HG02938 (cell line): Measurements from ENCODE around the gene BTF3.
"Not testable (repeated sequence)": the region's sequence is repeated elsewhere in the genome, so short reads cannot be mapped to it uniquely, and the experiment has no call there.

Experiments
- ATAC-seq: cut with Tn5 transposase; IDR thresholded peaks from one replicate; pipeline ENCODE4 v1.9.1; 2021; ENCODE audit warnings: mild to moderate bottlenecking, moderate library complexity; ENCODE audit not compliant: unreplicated experiment

Gene BTF3

DNA sequence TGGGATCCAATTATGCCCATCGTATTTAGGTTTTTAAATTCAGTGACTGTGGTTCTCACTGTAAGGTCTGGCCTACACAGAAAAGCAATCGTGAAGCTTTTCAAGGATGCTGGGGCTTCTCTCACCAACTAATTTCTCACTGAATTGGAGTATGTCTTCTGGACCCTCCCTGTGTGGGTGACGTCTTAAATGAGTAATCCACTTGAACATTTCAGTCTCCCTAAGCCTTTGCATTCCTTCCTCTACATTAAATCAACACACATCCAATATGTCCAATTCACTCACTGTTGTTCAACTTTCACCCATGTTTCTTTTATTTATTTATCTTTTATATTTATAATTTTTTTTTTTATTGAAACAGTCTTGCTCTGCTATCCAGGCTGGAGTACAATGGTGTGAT, 12.5 kb upstream of the BTF3 start:
- no peak for ATAC-seq

DNA sequence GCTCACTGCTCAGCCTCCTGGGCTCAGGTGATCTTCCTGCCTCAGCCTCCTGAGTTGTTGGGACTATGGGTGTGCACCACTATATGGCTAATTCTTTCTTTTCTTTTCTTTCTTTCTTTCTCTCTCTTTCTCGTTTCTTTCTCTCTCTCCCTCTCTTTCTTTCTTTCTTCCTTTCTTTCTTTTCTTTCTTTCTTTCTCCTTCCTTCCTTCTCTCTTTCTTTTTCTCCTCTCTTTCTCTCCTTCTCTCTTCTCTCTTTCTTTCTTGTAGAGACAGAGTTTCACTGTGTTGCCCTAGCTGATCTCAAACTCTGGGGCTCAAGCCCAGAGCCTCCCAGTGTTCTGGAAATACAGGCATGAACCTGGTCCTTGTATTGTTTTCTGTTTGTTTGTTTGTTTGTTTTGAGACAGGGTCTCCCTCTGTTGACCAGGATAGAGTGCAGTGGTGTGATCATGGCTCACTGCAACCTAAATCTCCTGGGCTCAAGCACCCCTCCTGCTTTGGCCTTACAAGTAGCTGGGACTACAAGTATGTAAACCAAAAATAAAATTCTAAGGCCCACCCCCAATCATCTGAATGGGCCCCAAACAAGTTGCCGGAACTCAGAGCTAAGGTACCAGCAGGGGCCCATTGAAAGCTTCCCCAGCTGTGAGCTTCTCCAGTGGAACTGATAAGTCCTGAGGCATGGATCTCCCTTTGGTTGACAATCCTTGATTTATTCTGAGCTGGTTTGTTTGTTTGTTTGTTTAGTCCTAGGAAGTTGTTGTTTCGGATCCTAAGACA, 11.9 kb upstream of the BTF3 start:
- no peak for ATAC-seq

DNA sequence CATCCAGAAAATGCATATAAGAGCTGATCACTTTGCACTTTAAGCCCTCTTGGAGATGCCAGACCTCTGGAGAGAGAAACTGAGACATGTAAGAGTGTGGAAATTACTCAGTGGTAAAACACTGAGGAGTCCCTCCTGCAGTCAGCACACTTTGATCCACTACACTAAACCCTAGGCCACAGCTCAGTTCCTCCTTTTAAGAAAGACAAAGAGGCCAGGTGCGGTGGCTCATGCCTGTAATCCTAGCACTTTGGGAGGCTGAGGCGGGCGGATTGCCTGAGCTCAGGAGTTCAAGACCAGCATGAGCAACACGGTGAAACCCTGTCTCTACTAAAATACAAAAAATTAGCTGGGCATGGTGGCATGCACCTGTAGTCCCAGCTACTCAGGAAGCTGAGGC, 11.0 kb upstream of the BTF3 start:
- ATAC-seq = not testable (repeated sequence)

DNA sequence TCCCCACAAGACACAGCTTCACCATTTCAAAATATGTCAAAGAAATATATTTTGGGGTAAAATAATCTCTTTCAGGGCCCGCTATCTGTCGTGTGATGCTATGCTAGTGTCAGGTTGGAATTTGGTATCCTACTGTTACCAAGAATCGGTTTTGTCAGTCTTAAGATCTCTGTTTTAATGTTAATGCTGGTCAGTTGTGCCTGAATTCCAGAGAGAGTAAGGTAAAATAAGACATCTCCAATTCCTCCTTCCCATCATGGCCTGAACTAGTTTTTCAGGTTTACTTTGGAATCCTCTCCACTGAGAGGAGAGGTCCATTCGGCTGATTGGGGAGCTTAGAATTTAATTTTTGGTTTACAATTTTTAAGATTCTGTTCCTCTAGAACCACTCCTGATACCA, 10.4 kb upstream of the BTF3 start:
- no peak for ATAC-seq

DNA sequence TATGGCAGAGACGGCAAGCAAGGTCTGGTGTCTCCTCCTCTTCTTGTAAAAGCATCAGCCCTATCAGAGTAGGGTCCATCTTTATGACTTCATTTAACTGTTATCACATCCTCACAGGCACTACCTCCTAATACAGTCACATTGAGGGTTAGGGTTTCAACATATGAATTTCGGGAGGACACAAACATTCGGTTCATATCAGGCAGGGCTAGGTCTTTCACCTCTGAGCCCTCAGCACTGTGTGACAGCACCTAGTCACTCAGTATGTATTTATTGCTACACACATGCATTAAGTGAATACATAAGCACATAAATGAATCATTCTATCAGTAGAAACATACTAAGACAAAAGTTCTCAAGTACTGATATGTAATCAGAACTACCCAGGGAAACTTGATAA, 9.4 kb upstream of the BTF3 start:
- no peak for ATAC-seq

DNA sequence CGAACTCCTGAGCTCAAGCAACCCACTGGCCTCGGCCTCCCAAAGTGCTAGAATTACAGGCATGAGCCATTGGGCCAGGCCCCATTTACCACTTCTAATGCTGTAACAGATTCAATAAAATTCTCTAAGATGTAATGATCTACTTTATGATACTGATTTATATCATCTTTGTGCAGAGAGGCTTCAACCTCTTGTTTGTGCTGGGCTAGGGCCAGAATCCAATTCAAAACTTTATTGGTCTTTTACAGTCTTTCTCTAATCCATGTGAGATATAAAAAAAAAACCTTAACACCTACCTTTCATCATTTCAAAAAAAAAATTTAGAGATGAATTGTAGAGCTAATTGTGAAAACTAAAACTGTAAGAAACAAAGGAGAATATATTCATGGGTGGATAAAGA, 8.2 kb upstream of the BTF3 start:
- no peak for ATAC-seq

DNA sequence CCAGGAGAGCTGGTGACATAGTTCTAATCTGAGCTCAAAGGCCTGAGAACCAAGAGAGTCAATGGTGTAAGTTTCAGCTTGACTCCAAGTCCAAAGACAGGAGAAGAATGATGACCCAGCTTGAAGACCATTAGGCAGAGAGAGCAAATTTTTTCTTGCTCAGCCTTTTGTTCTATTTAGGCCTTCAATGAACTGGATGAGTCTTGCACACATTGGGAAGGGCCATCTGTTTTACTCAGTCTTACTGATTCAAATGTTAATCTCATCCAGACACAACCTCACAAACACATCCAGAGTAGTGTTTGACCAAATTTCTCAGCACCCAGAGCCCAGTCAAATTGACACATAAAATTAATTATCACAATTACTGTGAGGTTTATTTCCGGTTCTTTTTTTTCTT, 7.1 kb upstream of the BTF3 start:
- no peak for ATAC-seq

DNA sequence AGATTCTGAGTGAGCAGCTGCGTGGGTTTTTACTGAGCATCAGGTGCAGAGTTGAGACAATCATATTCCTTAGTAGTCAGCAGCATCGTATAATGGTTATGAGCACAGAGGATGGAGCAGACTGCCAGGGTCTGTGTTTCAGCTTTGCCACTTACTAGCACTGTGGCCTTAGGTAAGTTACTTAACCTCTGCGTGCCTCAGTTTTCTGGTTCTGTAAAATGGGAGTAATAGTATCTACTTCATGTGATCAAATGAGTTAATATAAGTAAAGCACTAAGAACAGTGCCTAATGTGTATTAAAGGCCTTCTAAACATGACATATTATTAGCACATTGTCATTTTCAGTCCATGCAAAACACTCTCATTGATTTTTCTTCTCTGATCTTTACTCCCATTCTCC, 4.8 kb upstream of the BTF3 start:
- no peak for ATAC-seq

DNA sequence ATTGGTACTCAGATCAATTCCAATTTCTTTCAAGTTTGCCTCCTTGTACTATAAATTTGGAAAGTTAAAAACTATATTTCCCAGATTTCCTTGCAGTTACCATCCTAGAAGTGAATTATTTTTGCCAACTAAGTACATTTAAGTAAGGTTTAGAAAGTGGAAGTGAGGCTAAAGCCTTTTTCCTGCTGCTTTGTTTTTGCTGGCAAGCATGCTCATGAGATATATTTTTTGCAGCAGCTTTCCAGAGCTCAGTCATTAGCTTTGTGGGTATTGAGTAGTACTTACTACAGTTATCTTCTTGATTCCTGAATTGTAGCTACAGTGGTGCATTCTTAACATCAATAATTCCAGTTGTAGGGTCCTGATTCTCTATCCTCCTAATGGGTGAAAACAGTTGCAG, 3.5 kb upstream of the BTF3 start:
- ATAC-seq = no peak

DNA sequence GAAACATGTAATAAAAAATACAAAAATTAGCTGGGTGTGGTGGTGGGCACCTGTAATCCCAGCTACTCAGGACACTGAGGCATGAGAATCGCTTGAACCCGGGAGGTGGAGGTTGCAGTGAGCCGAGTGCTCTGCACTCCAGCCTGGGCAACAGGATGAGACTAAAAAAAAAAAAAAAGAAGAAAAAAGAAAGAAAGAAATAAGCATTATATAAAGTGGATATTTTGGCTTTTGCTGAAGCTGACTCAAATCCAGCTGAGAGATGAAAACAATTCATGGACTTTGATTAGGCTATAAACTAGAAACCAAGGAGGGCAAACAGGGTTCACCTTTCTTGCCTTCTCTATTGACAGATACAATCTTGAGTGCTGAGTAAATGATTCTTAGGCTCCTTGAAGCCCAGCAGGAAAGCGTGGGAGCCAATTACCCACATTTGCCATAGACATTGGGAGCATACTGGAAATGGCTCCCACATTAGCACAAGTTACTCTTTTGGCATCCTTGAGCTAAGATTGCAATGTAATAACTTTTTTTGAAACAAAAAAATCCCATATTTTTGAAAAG, 2.4 kb upstream of the BTF3 start:
- no peak for ATAC-seq

DNA sequence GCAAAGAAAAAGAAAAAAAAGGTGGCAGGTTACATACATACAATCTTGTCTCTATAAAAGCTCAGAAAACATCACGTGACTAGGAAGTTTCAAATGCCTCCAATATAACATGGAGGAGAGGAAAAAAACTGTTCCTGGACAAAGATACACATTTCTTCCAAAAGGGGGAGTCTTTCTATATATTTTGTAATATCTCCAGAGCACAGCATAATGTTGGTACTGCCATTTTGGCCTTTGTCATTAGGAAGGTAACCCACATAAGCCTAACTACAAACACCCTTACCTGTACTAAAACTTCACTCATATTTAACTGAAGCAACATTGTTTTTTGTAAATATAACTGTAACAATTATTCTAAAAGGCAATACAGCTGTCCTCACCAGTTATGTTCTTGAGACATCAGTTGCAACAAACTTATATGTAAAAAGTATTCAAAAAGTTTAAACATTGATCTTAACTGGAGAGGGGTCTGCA, 1.2 kb upstream of the BTF3 start:
- no peak for ATAC-seq

DNA sequence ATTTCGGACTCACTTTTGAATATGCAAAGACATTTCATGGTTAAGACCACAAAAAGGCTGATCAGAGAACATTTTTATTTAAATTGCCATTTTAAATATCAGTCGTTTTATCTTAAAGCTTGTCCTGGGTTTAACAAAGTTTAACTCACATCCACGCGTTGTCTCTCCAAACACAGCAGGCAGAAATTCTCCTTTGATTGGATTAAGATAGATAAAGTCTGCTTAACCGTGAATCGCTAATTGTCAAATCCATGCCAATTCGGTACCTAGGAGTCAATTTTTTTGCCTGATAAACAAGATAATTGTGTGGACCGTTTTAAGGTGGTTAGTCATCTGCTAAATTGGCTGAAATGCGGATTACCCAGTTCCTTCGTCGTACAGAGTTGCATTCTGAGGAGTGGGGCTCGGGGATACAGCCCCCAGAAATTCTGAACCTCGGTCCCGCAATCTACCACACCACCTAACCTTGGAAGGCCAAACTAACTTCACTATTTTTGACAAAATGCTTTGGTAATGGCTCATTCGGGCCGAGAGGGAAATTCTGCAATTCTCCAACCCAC, 665 bp upstream of the BTF3 start:
- ATAC-seq = no peak

DNA sequence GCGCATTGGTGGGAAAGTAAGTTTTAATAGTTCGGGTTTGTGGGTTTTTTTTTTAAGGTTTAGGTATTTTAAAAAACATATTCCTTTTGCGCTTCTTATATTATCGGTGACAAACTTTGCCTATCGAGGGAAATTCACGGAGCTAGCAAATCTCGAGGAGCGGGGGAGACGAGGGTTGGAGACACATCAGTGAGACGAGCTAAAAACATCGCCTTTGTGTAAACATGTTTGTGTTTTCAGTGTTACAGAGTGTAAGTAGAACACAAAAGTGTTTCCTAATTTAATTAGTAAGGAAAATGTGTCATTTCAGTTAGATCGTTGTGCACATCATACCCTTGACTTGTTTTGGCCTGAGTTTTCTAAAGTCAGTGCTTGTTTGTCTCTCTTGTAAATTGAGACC, 945 bp downstream of the BTF3 start:
- ATAC-seq = no peak

DNA sequence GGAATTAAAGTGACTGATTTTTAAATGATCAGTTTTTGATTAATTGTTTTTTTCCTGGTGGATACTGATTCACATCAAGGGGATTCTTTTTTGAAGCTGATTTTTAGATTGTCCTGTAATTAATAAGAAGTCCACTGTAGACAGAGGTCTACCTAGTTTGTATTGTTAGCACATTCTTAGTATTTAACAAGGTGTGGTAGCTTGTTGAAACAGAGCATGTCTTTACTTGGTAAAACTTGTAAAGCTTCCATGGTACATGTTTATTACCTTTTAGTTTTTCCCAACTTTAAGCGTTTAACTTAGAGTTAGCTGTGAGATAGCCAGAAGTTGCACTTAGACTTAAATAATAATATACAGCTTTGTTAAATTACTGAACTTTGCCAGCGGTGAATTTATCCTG, 1.5 kb downstream of the BTF3 start:
- no peak for ATAC-seq

DNA sequence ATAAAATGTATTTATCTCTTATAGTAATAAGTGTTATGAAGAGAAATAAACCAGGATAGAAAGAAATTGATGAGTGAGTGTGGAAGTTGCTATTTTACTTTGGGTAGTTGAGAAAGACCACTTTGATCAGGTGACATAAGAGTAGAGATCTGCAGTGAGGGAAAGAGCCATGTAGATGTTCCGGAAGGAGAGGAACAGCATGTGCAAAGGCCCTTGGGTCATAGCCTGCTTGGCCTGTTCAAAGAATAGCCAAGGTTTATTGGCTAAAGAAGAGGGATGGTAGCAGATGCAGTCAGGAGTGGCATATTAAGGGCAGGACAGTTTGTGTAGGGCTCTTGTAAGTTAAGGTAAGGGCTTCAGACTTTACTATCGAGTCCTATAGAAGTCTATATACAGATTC, 3.2 kb downstream of the BTF3 start:
- ATAC-seq = no peak

DNA sequence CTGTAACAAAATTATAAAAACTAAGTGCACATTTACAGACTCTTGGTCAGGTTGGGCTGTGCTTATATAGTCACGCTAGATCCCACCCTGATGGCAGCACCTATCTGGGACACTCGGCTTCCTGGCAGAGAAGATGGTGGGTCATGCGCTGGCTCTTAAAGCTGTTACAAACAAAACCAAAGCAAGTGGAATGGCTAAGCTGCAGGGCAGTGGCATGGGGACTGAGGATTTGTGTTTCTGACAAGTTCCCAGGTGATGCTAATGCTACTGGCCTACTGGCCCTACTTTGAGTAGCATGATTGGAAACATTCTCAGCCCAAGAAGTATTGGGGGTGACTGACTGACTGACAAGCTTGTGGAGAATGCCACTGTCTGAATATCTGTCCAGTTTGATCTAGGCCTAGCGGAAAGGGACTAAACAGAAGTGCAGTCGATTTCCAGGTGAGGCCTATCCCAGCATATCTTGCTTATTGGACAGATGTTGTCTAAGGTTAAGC, 8.3 kb downstream of the BTF3 start:
- ATAC-seq = no peak

DNA sequence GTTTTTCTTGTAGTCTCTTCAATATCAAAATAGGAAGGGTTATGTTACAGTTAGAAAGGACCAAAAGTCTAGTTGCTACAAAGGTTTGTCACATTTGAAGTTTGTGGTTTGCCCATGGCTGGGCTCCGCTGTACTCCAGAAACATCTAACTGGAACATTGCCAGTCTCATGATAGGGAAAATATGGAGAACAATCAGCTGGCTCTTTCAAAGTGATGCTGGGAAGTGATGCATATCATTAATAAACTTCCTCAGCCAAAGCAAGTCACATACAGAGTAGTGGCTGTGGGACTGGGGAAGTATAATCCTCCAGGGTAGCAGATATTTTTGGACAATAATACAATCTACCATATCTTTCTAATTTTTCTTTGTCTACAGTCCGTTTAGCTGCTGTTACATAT, 8.8 kb downstream of the BTF3 start:
- ATAC-seq = no peak

DNA sequence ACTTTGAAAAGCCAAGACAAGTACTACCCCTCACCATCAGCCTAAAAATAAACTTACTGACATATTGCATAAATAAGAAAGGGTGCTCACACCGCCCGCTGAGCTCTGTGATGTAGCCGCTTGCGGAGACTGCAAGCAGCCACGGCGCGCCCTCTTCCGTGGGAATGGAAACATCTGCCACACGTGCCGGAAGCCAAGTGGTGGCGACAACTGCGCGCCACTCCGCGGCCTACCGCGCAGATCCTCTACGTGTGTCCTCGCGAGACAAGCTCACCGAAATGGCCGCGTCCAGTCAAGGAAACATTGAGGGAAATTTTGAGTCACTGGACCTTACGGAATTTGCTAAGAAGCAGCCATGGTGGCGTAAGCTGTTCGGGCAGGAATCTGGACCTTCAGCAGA, 10.3 kb downstream of the BTF3 start:
- not testable (repeated sequence) for ATAC-seq

DNA sequence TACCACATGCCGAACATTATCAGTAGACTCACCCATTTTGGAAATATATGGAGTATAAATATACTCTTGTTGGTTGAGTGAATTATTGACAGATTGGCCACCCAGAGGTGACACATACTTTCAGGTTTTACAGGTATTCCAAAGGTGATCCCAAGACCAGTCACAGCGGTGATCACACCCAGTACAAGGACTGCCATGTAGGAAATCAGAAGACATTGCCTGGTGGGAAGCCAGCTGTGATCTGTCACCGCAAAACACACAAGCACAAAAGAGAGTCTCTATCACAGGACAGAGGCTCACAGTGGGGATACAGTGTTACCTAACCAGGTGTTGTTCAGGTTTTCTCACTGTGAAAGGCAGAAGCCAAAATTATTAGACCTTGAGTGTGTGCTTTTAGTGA, 15.8 kb downstream of the BTF3 start:
- no peak for ATAC-seq

DNA sequence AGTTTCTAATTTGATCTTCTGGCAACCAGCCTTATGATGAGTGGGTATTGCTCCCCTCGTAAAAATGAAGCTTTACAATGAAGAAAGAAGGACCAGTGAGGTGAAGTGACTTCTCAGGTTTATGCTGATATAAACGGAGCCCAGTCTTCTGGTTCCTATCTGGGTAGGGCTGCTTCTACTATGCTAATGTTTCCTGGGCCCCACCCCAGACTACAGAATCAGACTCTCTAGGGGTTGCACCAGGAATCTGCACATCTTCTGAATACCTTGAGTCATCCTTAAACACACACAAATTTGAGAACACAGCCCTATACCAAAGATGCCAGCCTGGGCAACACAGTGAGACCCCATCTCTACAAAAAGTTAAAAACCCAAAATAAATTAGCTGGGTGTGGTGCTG, 16.2 kb downstream of the BTF3 start:
- ATAC-seq = no peak

DNA sequence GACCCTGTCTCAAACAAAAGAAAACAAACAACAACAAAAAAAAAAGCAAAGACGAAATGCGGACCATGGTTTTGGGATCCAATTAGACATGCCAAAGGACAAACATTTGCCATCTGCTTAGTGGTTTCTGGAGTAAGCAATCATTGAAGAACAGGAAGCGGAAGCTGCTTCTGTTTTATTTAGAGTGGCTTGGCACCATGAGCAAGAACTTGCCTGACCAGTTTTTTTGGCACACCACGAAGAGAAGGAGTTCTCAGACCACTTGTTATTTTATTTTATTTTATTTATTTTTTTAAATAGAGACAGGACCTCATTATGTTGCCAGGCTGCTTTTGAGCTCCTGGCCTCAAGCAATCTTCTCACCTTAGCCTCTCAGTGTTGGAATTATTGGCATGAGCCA, 17.0 kb downstream of the BTF3 start:
- no peak for ATAC-seq

DNA sequence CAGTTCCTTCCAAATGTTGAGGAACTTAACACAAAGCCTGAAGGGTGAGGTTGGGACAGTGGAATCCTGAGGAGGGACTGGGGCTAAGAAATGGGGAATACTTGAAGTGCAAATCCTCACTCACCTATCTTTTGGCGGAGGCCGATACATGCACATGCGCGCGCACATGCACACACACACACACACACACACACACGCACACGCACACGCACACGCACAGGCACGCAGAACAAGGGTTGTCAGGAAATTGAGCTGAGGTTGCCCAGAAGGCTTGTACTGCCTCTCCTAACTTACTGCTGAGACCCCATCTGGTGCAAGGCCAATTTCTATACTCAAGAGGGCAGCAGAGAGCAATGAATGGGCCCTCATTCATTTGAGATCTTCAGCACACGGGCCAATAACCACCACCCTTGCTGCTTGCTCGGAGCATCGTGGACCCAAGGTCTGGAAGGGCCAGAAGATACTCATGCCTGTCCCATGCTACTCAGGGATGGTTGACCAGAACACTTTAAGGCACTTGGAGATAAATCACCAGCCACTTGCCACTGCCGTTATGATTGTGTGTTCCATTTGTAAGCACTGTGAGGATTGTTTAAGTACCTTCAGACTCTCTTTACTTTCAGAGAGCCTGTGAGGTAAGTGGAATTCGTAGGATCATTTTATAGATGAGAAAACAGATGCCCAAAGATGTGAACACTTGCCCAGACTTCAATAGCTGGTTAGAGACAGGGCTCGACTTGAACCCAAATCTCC, 21.5 kb downstream of the BTF3 start:
- ATAC-seq = peak; percentile 95
